GM18505 (cell line): Measurements from ENCODE around the gene CABP1.
A peak's percentile ranks its signal among the peaks of the same experiment; 100 is the strongest.

ENCODE experiments used
- ATAC-seq: cut with Tn5 transposase; IDR thresholded peaks from one replicate; pipeline ENCODE4 v1.9.1; 2021; ENCODE audit not compliant: unreplicated experiment
- POLR2A ChIP-seq: IDR thresholded peaks from 4 replicates; pipeline ENCODE4 v1.6.1; 2011; ENCODE audit warnings: borderline replicate concordance; ENCODE audit not compliant: insufficient read depth, insufficient read length; ENCODE audit errors: extremely low read depth

Gene CABP1

DNA sequence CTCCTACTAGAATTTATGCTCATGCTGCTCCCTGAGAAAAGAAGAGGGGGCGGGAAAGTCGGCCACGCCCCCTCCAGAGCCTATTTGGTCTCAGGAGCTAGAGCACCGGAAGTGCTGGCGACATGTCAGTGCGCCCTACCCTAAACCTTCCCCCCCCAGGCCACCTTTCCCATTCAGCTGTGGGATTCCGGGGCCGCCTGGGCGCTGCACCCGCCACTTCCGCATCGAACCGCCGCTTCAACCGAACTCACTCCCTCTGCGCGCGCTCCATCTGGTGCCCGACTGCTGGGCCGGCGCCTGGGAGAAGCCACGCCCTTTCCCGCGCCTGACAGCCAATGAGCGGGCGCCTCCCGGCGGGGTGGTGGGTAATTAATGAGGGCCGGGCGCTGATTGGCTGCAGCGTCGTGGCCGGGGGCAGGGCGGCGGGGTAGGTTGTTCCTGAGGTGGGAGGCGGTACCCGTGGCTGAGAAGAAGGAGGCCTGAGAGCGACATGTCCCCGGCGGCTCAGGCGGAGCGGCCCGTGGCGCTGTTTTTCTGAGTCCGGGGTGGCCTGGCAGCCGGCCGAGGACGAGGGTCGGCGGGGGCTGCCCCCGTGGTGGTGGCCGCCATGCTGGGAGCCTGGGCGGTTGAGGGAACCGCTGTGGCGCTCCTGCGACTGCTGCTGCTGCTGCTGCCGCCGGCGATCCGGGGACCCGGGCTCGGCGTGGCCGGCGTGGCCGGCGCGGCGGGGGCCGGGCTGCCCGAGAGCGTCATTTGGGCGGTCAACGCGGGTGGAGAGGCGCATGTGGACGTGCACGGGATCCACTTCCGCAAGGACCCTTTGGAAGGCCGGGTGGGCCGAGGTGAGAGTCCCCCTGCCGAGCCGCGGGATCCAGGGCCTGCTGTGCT is 46.5 kb downstream of the CABP1 start, which contains the start of gene MLEC:
MLEC (plus strand) TSS at position 460 of the 888 bp plus-strand sequence; CDS start at position 608, 148 bp downstream.
- peak; percentile 75 for TF ChIP-seq POLR2A
- ATAC-seq, result peak; percentile 68

DNA sequence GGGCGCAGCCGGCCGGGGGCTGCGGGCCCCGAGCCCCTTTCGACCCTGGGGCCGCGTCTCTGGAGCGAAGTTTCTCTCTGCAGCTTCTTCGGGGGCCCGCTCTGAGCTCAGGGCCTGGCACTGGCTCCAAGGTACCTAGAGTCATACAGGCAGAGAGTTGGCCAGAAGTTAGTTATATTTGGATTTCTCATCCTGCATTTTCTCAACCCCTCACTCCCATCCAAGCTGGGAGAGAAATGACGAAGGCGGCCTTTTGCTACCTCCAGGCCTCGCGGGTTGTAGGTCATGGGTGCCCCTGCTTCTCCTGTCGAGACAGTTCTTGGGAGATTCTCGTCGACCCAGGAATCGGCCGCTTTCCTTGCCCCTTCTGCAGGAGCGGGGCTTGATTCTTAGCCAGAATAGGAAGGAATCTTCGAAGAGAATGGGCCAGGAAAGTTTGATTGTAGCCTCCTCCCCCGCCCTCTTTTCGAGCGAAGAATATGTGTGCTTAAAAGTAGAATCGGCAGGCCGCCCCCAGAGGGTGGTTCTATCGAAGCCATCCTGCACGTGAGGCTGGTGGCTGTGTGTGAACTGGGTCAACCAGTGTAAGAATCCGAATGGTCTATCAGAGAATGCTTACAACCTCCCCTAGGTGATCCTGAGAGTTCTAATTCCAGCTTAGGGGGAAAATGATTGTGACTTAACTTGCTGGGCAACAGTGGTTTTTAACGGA is 47.3 kb downstream of the CABP1 start:
- ATAC-seq, result no peak
- TF ChIP-seq POLR2A, result no peak

DNA sequence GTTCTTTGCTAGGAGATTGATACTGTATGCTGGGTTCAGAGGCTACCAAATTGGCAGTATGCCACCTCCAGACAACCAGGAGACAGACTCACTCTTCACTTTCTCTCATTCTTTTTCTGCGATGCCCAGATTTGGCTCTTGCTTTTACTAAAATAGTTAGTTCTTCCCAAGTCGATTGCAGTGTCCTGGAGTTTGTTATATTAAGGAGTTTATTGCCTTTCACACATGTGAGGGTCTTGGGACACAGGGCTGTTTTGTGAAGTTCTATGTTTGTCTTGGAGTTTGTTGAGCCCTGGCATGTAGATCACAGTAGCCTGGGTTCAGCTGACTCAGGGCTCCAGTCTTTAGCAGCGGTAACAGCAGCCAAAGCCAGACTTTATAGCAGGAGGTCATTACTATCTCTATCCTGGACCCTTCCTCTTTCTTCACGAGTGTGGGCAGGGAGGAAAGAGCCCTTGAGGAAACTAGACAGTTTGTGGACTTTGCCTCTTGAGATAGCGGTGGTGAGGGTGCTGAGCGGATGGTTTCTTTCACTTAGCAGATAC is 48.2 kb downstream of the CABP1 start:
- no peak for TF ChIP-seq POLR2A
- no peak for ATAC-seq

DNA sequence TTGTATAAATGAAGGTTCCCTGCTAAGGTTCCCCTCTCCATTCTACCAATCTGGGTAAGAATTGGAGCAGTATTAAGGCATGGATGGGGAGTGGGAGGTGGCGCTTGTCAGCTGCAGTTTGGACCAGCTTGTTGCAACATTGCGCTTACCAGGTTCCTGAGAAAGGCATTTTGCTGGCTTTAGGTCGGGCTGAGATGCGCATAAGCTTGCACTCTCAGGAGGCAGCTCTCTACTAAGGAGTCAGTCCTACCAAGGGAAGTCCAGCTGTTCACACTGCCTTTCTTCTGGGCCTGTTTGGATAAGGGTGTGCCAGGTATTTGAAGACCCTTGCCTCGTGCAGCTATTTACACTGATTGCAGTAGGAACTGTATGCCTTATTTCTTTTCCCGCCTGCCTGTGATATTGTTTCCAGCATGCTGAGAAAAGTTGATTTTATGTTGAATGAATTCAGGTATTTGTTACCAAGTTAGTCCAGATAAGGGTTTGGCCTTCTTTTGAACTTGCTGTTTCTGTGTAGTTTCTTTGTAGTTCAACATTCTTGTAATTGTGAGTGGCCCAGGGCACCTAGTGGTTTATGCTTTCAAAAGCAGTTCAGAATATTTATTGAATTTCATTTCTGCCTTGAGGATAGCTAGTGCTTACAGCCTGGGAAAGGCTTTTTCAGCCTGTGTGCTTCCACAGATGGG is 49.1 kb downstream of the CABP1 start:
- no peak for ATAC-seq
- no peak for TF ChIP-seq POLR2A

DNA sequence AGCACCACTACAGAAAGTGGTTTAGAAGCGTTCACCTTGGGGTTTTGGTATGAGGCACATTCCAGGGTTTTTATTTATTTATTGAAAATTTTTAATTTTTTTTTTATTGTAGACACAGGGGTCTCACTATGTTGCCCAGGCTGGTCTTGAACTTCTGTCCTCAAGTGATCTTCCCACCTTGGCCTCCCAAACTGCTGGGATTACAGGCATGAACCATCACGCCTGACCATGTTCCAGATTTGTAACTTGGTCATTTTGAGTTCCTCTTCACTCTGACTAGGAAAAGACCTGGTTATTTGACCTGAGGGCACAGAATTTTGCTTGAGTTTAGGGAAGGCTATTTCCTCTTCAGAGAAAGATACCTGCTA is 49.6 kb downstream of the CABP1 start:
- no peak for ATAC-seq
- TF ChIP-seq POLR2A, result no peak

DNA sequence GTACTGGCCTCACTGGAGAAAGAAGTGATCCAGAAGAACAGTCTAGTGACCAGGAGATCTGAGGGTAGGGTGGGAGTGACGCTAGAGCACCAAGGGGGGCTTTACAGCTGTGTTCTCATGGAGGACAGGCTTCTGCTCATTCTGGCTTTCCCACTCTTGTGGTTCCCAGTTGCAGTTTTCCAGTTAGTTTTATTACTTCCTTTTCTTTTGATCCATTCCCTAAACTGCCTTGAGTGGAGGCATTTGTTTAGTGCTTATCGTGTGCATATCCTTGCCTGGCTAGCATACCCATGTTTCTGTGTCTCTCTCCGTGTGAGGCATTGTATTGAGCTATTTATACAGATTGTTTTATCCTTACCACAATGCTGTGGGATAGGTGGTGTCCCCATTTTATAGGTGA is 50.6 kb downstream of the CABP1 start:
- TF ChIP-seq POLR2A, result no peak
- ATAC-seq, result no peak

DNA sequence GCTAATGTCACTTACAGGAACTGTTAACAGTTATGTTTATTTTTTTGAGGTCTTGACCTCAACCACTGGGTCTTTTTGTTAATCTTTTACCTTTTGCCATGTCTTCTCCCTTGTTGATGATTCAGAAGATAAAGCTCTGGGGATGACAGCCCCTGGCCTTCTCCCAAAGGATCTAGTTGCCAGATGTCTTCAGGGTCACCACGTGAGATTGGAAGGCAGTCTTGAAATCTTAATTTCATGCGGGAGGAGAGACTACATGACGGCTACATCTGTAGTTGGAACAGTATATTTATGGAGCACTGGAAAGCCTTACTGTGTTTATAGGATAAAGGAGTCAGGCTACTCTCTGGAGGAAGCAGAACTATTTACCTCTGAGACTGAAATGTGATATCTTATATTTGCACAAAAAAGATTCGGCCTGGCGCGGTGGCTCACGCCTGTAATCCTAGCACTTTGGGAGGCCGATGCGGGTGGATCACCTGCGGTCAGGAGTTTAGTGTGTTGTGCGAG is 52.2 kb downstream of the CABP1 start:
- no peak for TF ChIP-seq POLR2A
- ATAC-seq, result no peak

DNA sequence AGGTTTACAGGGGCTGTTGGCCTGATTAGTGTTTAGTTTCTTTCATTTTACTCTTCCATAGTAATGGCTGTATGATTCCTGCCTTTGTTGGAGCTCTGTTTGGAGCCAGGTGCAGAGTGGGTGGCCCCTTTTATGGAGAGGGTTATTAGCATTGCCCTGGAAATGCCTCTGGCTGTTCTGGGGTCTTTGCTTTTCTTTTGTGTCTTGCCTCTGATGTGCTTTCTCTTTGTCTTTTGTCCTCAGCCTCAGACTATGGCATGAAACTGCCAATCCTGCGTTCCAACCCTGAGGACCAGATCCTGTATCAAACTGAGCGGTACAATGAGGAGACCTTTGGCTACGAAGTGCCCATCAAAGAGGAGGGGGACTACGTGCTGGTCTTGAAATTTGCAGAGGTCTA is 53.4 kb downstream of the CABP1 start:
- ATAC-seq, result no peak

DNA sequence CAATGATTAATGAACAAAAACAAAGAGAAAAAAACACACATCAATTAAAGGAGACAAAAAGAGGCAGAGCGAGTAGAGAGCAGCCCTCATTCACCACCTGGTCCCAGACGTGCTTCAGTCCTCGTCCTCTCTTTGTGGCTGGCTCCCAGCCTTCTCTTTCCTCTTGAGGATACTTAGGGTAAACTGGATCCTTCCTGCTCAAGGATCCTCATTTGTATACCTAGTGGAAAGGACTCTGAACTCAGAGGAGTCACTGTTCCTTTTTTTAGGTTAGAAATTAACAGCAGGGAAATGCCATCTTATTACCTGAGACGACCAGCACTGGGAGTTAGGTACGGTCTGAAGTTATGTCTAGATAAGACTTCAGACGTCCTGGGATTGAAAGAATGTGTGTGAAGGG is 56.2 kb downstream of the CABP1 start:
- no peak for ATAC-seq

More for the DNA sequence above, 53.4 kb downstream of the CABP1 start:
- TF ChIP-seq POLR2A, result no peak

DNA sequence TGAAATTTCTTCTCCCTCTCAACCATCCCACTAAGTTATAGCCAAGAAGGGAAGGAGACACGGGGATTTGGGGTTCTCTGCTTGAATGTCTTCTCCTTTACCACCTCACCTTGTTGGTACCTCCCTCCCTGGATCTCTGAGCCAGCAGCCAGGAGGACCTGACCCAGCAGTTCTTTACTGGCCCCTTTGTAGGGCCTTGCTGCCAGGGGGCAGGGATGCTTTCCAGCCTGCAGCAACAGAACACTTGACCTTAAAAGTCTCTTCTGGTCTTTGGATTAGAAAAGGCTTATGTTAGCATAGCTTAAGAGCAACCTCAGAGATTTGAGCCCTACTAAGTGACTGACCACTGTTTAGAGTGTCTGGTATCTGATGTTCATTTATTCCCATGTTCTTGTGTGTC is 56.9 kb downstream of the CABP1 start:
- ATAC-seq, result no peak
- TF ChIP-seq POLR2A, result no peak

More for the DNA sequence above, 56.2 kb downstream of the CABP1 start:
- no peak for TF ChIP-seq POLR2A

DNA sequence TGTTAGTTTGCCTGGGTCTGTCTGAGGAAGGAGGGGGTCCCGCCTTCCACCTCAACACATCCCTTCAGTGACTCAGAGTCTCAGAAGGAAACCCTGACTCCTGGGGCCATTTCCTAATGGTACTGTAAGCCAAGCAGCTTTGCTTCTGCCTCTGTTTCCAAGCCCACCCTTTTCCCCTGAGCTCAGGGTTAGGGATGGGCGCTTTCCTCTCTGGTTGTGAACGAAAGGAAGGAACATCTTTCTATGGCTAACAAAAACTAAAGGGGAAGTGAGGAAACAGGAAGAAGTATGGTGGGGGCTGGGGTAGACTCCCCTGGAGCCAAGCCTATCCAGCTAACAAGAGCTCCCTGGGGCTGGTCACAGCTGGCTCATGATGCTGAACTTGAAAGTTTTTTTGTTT is 58.2 kb downstream of the CABP1 start:
- ATAC-seq, result no peak
- TF ChIP-seq POLR2A, result no peak

DNA sequence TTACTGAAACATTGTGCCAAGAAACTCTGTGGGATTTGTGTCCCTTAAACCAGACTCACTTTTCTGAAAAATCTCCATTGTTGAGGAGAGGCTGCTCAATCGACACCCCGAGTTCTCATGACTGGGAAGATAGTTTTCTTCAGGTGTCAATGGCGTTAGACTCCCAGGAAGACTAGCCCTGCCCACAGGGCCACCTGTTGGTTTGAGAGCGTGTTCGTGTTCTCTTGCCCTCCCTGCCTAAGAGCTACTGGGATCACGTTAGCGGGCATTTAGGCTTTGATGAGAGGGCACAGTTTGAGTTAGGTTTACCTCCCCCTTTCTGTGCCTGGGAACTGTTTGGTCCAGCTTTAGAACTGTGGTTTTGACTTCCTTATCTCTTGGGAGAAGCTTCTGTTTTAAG is 59.1 kb downstream of the CABP1 start:
- ATAC-seq, result no peak
- TF ChIP-seq POLR2A, result no peak

DNA sequence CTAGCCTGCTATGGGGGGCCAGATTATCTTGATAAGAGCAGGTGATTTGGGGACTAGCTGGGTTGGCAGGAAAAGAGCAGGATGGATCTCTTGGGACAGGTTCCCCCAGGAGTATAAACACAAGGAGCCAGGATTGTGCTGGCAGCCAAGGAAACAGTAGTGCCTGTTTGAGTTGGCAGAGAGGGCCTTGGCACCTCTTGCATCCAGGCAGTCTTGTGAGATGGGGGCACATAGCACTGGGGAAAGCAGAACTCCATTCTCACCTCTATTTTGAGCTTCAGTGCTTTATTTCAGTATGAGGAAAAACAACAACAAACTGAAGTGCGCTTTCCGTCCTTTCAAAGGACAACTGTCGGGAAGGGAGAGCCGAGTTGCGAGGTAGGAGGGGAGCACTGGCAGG is 60.5 kb downstream of the CABP1 start:
- no peak for ATAC-seq
- no peak for TF ChIP-seq POLR2A
